Duodenal mucosa (tissue), 2 donors: ENCODE results near the gene CNTNAP2.
"Not testable (repeated sequence)": the region's sequence is repeated elsewhere in the genome, so short reads cannot be mapped to it uniquely, and the experiment has no call there.

ENCODE experiments used
- H3K27ac ChIP-seq: one replicate; pipeline ENCODE4 v1.7.0; 2013; ENCODE audit warnings: low read depth, low read length
- H3K27me3 ChIP-seq, 2 donors: one replicate each; pipeline ENCODE4 v1.7.0; 2013; ENCODE audit warnings: low read length in 2 of 2, control low read depth in 1 of 2; ENCODE audit not compliant: insufficient read depth in 2 of 2, control insufficient read depth in 1 of 2
- H3K36me3 ChIP-seq, 2 donors: one replicate each; pipeline ENCODE4 v1.7.0; 2013; ENCODE audit warnings: low read length in 2 of 2, control low read depth in 1 of 2; ENCODE audit not compliant: insufficient read depth in 2 of 2, control insufficient read depth in 1 of 2
- H3K4me1 ChIP-seq, 2 donors: one replicate each; pipeline ENCODE4 v1.7.0; 2013; ENCODE audit warnings: low read length in 2 of 2, control low read depth in 1 of 2; ENCODE audit not compliant: insufficient read depth in 2 of 2, control insufficient read depth in 1 of 2
- H3K4me3 ChIP-seq, 2 donors: one replicate each; pipeline ENCODE4 v1.7.0; 2013; ENCODE audit warnings: low read length in 2 of 2, low read depth in 1 of 2
- H3K9ac ChIP-seq, 2 donors: one replicate each; pipeline ENCODE4 v1.7.0; 2013; ENCODE audit warnings: low read length in 2 of 2, low read depth in 1 of 2
- H3K9me3 ChIP-seq, 2 donors: one replicate each; pipeline ENCODE4 v1.7.0; 2013; ENCODE audit warnings: low read length in 2 of 2, control low read depth in 1 of 2; ENCODE audit not compliant: control insufficient read depth in 1 of 2

The CNTNAP2 gene

GRCh38 chr7:147579148-147579547 lies 1462.5 kb downstream of the CNTNAP2 start:
- no peaks in the 10 kb centered on the region for H3K4me1 ChIP-seq
- no peak overlapping the region for H3K27ac ChIP-seq
- H3K9ac ChIP-seq = no peak overlapping the region
- H3K4me3 ChIP-seq = no peak overlapping the region
- H3K9me3 ChIP-seq = no peaks in the 10 kb centered on the region
- H3K27me3 ChIP-seq = no peaks in the 10 kb centered on the region
- no peaks in the 10 kb centered on the region for H3K36me3 ChIP-seq

- Histone ChIP-seq H3K9me3 (no peaks in the 10 kb centered on the region), H3K4me1 (no peaks in the 10 kb centered on the region), H3K4me3 (no peak overlapping the region), H3K36me3 (no peaks in the 10 kb centered on the region), H3K27ac (no peak overlapping the region), H3K9ac (no peak overlapping the region), H3K27me3 (no peaks in the 10 kb centered on the region)
Measured at GRCh38 chr7:147584771-147585193, 1468.2 kb downstream of the CNTNAP2 start.

GRCh38 chr7:147586110-147586509 lies 1469.5 kb downstream of the CNTNAP2 start:
- H3K4me3 ChIP-seq = no peak overlapping the region
- no peaks in the 10 kb centered on the region for H3K9me3 ChIP-seq
- H3K27ac ChIP-seq = no peak overlapping the region
- H3K27me3 ChIP-seq = no peaks in the 10 kb centered on the region
- no peaks in the 10 kb centered on the region for H3K4me1 ChIP-seq
- no peaks in the 10 kb centered on the region for H3K36me3 ChIP-seq
- no peak overlapping the region for H3K9ac ChIP-seq

- Histone ChIP-seq H3K27ac (no peak overlapping the region), H3K36me3 (no peaks in the 10 kb centered on the region), H3K4me3 (no peak overlapping the region), H3K27me3 (no peaks in the 10 kb centered on the region), H3K9me3 (no peaks in the 10 kb centered on the region), H3K4me1 (no peaks in the 10 kb centered on the region), H3K9ac (no peak overlapping the region)
Measured at GRCh38 chr7:147586526-147586925, 1469.9 kb downstream of the CNTNAP2 start.

GRCh38 chr7:147593271-147594057 lies 1476.9 kb downstream of the CNTNAP2 start:
- no peaks in the 10 kb centered on the region for H3K27me3 ChIP-seq
- no peak overlapping the region for H3K4me3 ChIP-seq
- H3K36me3 ChIP-seq = no peaks in the 10 kb centered on the region
- H3K27ac ChIP-seq = no peak overlapping the region
- H3K4me1 ChIP-seq = no peaks in the 10 kb centered on the region
- no peak overlapping the region for H3K9ac ChIP-seq
- peaks cover 5 to 8% of the 10 kb centered on the region in 2 donors for H3K9me3 ChIP-seq

GRCh38 chr7:147595042-147595441 lies 1478.4 kb downstream of the CNTNAP2 start:
- H3K4me1 ChIP-seq = no peaks in the 10 kb centered on the region
- H3K27ac ChIP-seq = no peak overlapping the region
- H3K9me3 ChIP-seq = peaks cover 5 to 11% of the 10 kb centered on the region in 2 donors
- H3K36me3 ChIP-seq = no peaks in the 10 kb centered on the region
- H3K9ac ChIP-seq = no peak overlapping the region
- H3K4me3 ChIP-seq = no peak overlapping the region
- H3K27me3 ChIP-seq = no peaks in the 10 kb centered on the region

GRCh38 chr7:147598687-147599086 lies 1482.1 kb downstream of the CNTNAP2 start:
- not testable (repeated sequence) for H3K4me3 ChIP-seq, H3K27ac ChIP-seq, H3K4me1 ChIP-seq, H3K27me3 ChIP-seq, H3K9ac ChIP-seq, H3K36me3 ChIP-seq
- peaks cover 6 to 14% of the 10 kb centered on the region in 2 donors for H3K9me3 ChIP-seq

- Histone ChIP-seq H3K4me3 (no peak overlapping the region), H3K27me3 (no peaks in the 10 kb centered on the region), H3K4me1 (no peaks in the 10 kb centered on the region), H3K36me3 (no peaks in the 10 kb centered on the region), H3K9me3 (peaks cover 6 to 8% of the 10 kb centered on the region in 2 donors), H3K27ac (no peak overlapping the region), H3K9ac (no peak overlapping the region)
Measured at GRCh38 chr7:147605323-147605722, 1488.7 kb downstream of the CNTNAP2 start.

GRCh38 chr7:147607157-147607800 lies 1490.7 kb downstream of the CNTNAP2 start:
- H3K9me3 ChIP-seq = peaks cover 6 to 8% of the 10 kb centered on the region in 2 donors
- H3K9ac ChIP-seq = no peak overlapping the region
- no peak overlapping the region for H3K4me3 ChIP-seq

GRCh38 chr7:147611431-147611830 lies 1494.8 kb downstream of the CNTNAP2 start:
- Histone ChIP-seq H3K4me1 (no peaks in the 10 kb centered on the region), H3K36me3 (no peaks in the 10 kb centered on the region), H3K27me3 (no peaks in the 10 kb centered on the region), H3K9ac (no peak overlapping the region), H3K4me3 (no peak overlapping the region), H3K9me3 (peaks cover 0 to 3% of the 10 kb centered on the region in 2 donors), H3K27ac (no peak overlapping the region)

More at GRCh38 chr7:147607157-147607800, 1490.7 kb downstream of the CNTNAP2 start:
- H3K27ac ChIP-seq = no peak overlapping the region
- no peaks in the 10 kb centered on the region for H3K27me3 ChIP-seq
- H3K36me3 ChIP-seq = no peaks in the 10 kb centered on the region
- H3K4me1 ChIP-seq = no peaks in the 10 kb centered on the region
